Stimulated activated CD8-positive, alpha-beta memory T cell treated with anti-CD3 and anti-CD28 coated beads, Interleukin-2, amount 100 ng/mL, for 1 hour (primary cell): Measurements from ENCODE around the gene ZBTB21.

Experiments used
- DNase-seq, 2 donors: peaks; one replicate each; pipeline ENCODE4 v3.0.0-alpha.2; 2020; ENCODE audit warnings: low read depth in 2 of 2

ZBTB21 gene

GRCh38 chr21:41992576-41992975, 17.6 kb downstream of the ZBTB21 start:
- no peak for DNase-seq

- DNase-seq, result no peak
Observed at GRCh38 chr21:41991659-41992058, 18.5 kb downstream of the ZBTB21 start.

GRCh38 chr21:41989698-41990097, 20.5 kb downstream of the ZBTB21 start:
- no peak for DNase-seq

GRCh38 chr21:41987310-41987709, 22.9 kb downstream of the ZBTB21 start:
- no peak for DNase-seq

GRCh38 chr21:41985662-41986416, 24.3 kb downstream of the ZBTB21 start:
- no peak for DNase-seq

- no peak for DNase-seq
Observed at GRCh38 chr21:41983229-41983628, 26.9 kb downstream of the ZBTB21 start.

- DNase-seq, result no peak
Observed at GRCh38 chr21:41980561-41980960, 29.6 kb downstream of the ZBTB21 start.

- DNase-seq, result no peak
Observed at GRCh38 chr21:41979751-41980369, 30.3 kb downstream of the ZBTB21 start.

GRCh38 chr21:41979335-41979734, 30.8 kb downstream of the ZBTB21 start:
- DNase-seq, result no peak

- DNase-seq, result no peak
Observed at GRCh38 chr21:41977034-41977950, 32.9 kb downstream of the ZBTB21 start.

GRCh38 chr21:41976611-41977010, 33.5 kb downstream of the ZBTB21 start:
- DNase-seq, result no peak

- DNase-seq, result no peak
Observed at GRCh38 chr21:41975391-41976272, 34.5 kb downstream of the ZBTB21 start.

GRCh38 chr21:41974752-41975053, 35.5 kb downstream of the ZBTB21 start:
- no peak for DNase-seq

- no peak for DNase-seq
Observed at GRCh38 chr21:41973861-41974751, 36.1 kb downstream of the ZBTB21 start.

GRCh38 chr21:41973427-41973831, 36.7 kb downstream of the ZBTB21 start:
- DNase-seq, result no peak

- no peak for DNase-seq
Observed at GRCh38 chr21:41972511-41973205, 37.5 kb downstream of the ZBTB21 start.

- DNase-seq, result no peak
Observed at GRCh38 chr21:41971891-41972290, 38.3 kb downstream of the ZBTB21 start.

GRCh38 chr21:41970751-41971653, 39.2 kb downstream of the ZBTB21 start:
- no peak for DNase-seq

- DNase-seq, result no peak
Observed at GRCh38 chr21:41970106-41970391, 40.1 kb downstream of the ZBTB21 start.
